GM18505 (cell line): Measurements from ENCODE around the gene PES1.

ENCODE experiments used
- ATAC-seq: cut with Tn5 transposase; IDR thresholded peaks from one replicate; pipeline ENCODE4 v1.9.1; 2021; ENCODE audit not compliant: unreplicated experiment
- POLR2A ChIP-seq: IDR thresholded peaks from 4 replicates; pipeline ENCODE4 v1.6.1; 2011; ENCODE audit warnings: borderline replicate concordance; ENCODE audit not compliant: insufficient read depth, insufficient read length; ENCODE audit errors: extremely low read depth

PES1 gene

GRCh38 chr22:30617819-30618218, 26.1 kb upstream of the PES1 start:
- no peak for ATAC-seq
- TF ChIP-seq POLR2A = no peak

DNA sequence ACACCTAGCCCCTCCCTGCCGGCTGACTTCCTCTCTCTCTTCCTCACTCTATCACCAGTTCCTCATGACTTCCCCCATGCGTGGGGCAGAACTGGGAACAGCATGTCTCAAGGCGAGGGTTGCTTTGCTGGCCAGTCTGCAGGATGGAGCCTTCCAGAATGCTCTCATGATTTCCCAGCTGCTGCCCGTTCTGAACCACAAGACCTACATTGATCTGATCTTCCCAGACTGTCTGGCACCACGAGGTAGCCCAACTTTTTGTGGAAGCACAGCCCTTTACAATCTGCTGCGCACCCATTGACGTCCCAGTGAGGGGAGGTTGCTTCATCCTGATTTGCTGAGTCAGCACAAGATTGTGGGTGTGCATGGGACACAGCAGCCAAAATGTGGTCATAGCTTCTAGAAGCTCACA, 23.8 kb upstream of the PES1 start:
- TF ChIP-seq POLR2A = no peak

GRCh38 chr22:30614879-30615278, 23.2 kb upstream of the PES1 start:
- ATAC-seq = no peak
- TF ChIP-seq POLR2A = no peak

More for the DNA sequence above, 23.8 kb upstream of the PES1 start:
- no peak for ATAC-seq

- no peak for TF ChIP-seq POLR2A
- ATAC-seq = no peak
These were observed 22.6 kb upstream of the PES1 start for GRCh38 chr22:30614268-30614667.

DNA sequence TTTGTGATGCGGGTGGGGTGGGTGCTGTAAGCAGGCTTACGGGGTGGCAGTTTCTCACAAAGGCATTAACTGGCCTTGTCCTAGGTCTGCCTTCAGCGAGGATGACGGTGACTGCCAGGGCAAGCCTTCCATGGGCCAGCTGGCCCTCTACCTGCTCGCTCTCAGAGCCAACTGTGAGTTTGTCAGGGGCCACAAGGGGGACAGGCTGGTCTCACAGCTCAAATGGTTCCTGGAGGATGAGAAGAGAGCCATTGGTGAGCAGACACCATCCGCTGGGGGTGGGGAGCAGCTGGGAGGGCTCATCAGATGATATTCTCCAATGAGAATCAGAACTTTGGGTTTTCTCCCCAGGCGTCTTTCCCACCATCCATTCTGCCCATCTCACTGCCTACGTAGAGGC, 21.1 kb upstream of the PES1 start:
- no peak for TF ChIP-seq POLR2A
- ATAC-seq = no peak

DNA sequence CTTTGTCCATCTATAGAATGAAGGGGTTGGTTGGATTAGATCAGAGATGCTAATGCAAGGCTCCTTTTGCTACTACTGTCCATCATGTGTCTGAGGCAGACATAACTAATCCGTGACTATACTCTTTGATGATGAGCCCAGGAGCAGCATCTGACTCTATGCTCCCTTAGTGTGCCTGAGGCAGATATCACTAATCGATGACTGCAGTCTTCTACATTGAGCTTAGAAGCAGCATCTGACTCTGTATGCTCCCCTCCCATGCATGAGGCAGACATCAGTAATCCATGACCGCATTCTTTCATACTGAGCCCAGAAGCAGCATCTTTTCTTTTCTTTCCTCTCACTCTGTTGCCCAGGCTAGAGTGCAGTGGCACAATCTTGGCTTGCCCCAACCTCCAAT, 19.5 kb upstream of the PES1 start:
- ATAC-seq = no peak
- TF ChIP-seq POLR2A = no peak

- no peak for ATAC-seq
- no peak for TF ChIP-seq POLR2A
These were observed 18.6 kb upstream of the PES1 start for GRCh38 chr22:30610299-30610698.

DNA sequence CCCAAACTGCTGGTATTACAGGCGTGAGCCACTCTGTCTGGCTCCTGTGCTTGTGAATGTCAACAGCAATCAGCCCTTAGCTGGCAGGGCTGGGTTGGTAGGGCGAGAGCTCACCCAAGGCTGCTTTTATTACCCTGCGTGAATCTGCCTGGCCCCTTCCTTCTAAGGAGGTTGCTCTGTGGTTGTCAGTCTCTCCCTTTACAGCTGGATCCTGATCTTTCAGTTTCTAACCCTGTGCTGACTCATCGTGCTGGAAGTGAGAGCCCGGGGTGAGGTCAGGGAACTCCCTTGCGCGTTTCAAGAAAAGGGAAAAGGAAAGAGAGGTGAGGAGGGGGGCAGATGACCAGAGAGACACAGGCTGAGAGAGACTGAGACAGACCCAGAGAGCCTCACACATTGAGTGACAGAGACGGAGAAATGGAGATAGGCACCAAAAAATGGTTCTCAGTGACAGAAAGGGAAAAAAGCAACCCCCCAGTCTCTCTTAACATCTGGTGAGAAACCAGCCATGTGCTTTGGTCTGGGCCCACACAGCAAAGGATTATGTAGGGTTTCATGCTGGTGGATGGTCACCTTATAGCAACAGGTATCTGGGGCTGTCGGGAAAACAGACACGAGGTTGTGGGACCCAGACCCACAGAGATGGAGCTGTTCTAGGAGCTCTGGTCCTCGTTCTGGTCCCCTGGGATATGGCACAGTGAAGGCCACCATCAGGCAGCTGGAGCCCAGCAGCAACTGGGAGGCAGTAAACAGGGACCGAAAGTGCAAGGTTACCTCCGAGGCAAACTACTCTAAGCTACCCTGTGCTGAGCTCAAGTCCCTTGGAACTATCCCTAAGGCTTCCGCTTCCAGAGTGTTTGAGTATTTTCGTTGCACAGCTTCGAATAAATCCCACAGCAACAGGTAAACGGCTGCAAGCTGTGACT, 17.8 kb upstream of the PES1 start:
- TF ChIP-seq POLR2A = no peak
- no peak for ATAC-seq

- no peak for ATAC-seq
- TF ChIP-seq POLR2A = no peak
These were observed 16.2 kb upstream of the PES1 start for GRCh38 chr22:30607939-30608338.

DNA sequence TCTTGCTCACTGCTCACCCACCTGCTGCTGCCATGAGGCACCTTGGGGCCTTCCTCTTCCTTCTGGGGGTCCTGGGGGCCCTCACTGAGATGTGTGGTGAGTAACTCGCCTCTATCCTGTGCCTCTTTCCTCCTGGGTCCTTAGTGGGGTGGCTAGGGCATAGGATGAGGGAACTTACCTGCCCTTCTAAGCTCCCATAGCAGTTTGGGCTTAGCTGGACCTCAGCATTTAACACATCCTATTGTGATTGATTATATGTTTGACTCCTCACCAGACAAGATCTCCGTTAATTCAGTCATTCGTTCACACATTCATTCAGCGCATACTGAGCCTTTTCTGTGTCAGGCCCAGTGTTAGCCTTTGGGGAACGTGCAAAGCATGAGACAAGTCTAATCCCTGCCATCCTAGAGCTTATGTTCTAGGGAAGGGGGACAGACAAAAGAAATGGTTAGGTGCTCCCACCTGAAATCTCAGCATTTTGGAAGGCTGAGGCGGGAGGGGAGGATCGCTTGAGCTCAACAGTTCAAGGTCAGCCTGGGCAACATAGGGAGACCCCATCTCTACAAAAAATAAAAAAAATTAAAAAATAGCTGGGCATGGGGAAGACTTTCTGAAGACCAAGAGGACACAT, 15.7 kb upstream of the PES1 start:
- no peak for ATAC-seq
- no peak for TF ChIP-seq POLR2A

DNA sequence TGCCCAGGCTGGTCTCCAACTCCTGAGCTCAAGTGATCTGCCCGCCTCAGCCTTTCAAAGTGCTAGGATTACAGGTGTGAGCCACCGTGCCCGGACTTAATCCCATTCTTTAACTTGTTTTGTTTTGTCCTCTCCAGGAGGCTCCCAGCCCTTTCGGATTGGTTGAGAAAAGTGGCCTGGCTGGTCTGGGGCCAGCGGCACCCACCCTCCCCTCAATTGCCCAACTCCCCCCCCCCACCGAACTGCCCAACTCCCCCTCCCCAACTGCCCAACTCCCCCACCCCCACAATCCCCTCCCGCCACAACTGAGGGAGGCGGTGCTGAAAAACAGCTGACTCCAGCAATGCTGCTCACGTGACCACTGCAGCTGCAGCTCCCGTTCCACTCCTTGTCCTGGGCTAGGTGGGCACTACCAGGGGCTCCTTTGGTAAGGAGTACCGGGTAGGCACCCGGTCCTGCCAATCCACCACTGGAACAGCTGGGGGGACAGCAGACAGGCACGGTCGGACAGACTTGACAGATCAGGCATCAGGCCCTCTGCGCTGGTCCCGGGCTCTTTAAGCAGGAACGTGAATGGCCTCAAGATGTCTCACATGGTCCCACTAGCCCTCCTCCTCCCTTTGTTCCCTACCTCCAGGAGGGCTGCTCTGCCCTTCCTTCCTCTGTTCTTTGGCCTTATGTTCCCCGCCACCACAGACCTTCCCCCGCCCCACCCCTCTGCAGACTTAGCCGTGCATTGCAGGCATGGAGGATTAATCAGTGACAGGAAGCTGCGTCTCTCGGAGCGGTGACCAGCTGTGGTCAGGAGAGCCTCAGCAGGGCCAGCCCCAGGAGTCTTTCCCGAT, 15.0 kb upstream of the PES1 start, which contains the start of gene TCN2:
Gene TCN2 (plus strand): TSS at position 720 of the 845 bp plus-strand sequence. CDS start 158 bp downstream, outside the sequence.
- peak; percentile 49 for TF ChIP-seq POLR2A
- no peak for ATAC-seq

GRCh38 chr22:30605449-30606110, 13.9 kb upstream of the PES1 start:
- ATAC-seq = no peak
- no peak for TF ChIP-seq POLR2A

DNA sequence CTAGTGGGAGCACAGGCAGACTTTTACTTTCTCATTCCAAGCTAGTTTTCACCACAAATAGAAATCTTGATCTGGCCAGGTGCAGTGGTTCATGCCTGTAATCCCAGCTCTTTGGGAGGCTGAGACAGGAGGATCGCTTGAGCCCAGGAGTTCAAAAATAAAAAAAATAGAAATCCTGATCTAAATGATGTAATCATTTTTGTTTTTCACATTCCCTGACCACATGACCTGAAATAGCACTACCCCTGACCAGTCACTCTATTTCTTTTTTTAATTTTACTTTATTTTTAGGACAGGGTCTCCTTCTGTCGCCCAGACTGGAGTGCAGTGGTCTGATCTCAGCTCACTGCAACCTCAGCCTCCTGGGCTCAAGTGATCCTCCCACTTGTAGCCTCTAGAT, 13.0 kb upstream of the PES1 start:
- ATAC-seq = no peak

More for the DNA sequence above, 13.0 kb upstream of the PES1 start:
- no peak for TF ChIP-seq POLR2A
